ENCODE data around the gene GRK5.

The GRK5 gene

GRCh38 chr10:119286983-119287633 lies 79.7 kb downstream of the GRK5 start:
- H3K4me3 ChIP-seq (replicated peaks; ENCODE audit: low read depth, low read length): no peak overlapping the region
- no peak for DNase-seq (ENCODE audit: low read depth)
- TF ChIP-seq CTCF (IDR thresholded peaks at IDR 0.05; ENCODE audit: low read length, missing control alignments): no peak

GRCh38 chr10:119288574-119289001 lies 81.2 kb downstream of the GRK5 start:
- DNase-seq (ENCODE audit: low read depth): no peak
- no peak for TF ChIP-seq CTCF (IDR thresholded peaks at IDR 0.05; ENCODE audit: low read length, missing control alignments)
- H3K4me3 ChIP-seq (replicated peaks; ENCODE audit: low read depth, low read length): no peak overlapping the region

GRCh38 chr10:119289227-119289920 lies 82.0 kb downstream of the GRK5 start:
- TF ChIP-seq CTCF (IDR thresholded peaks at IDR 0.05; ENCODE audit: low read length, missing control alignments): no peak
- no peak overlapping the region for H3K4me3 ChIP-seq (replicated peaks; ENCODE audit: low read depth, low read length)
- no peak for DNase-seq (ENCODE audit: low read depth)

GRCh38 chr10:119290301-119291048 lies 83.1 kb downstream of the GRK5 start:
- peak; percentile 14 for TF ChIP-seq CTCF (IDR thresholded peaks at IDR 0.05; ENCODE audit: low read length, missing control alignments)
- H3K4me3 ChIP-seq (replicated peaks; ENCODE audit: low read depth, low read length): no peak overlapping the region
- peak; percentile 16 for DNase-seq (ENCODE audit: low read depth)

GRCh38 chr10:119291223-119291900 lies 84.0 kb downstream of the GRK5 start:
- H3K4me3 ChIP-seq (replicated peaks; ENCODE audit: low read depth, low read length): no peak overlapping the region
- TF ChIP-seq CTCF (IDR thresholded peaks at IDR 0.05; ENCODE audit: low read length, missing control alignments): no peak
- no peak for DNase-seq (ENCODE audit: low read depth)

GRCh38 chr10:119292968-119293760 lies 85.8 kb downstream of the GRK5 start:
- DNase-seq (ENCODE audit: low read depth): no peak
- H3K4me3 ChIP-seq (replicated peaks; ENCODE audit: low read depth, low read length): no peak overlapping the region
- TF ChIP-seq CTCF (IDR thresholded peaks at IDR 0.05; ENCODE audit: low read length, missing control alignments): no peak

Measured in fibroblast of pulmonary artery (primary cell).